ENCODE results near the gene GPNMB.

- TF ChIP-seq, protein P1, sequence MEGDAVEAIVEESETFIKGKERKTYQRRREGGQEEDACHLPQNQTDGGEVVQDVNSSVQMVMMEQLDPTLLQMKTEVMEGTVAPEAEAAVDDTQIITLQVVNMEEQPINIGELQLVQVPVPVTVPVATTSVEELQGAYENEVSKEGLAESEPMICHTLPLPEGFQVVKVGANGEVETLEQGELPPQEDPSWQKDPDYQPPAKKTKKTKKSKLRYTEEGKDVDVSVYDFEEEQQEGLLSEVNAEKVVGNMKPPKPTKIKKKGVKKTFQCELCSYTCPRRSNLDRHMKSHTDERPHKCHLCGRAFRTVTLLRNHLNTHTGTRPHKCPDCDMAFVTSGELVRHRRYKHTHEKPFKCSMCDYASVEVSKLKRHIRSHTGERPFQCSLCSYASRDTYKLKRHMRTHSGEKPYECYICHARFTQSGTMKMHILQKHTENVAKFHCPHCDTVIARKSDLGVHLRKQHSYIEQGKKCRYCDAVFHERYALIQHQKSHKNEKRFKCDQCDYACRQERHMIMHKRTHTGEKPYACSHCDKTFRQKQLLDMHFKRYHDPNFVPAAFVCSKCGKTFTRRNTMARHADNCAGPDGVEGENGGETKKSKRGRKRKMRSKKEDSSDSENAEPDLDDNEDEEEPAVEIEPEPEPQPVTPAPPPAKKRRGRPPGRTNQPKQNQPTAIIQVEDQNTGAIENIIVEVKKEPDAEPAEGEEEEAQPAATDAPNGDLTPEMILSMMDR (IDR thresholded peaks at IDR 0.05; ENCODE audit: low read length): no peak
- no peak for TF ChIP-seq EZH2 (IDR thresholded peaks at IDR 0.05; ENCODE audit: borderline replicate concordance, low read length)
Observed at GRCh38 chr7:23212395-23212794, 34.2 kb upstream of the GPNMB start.
